Ascending aorta (tissue), 2 donors: ENCODE data around the gene UBQLNL. TPM values are rescaled to one million over a fixed set of nuclear protein-coding genes. Genes with fewer than 3 reads are reported as not detected.

ENCODE experiments used
- DNase-seq, 2 donors: peaks; one replicate each; pipeline ENCODE4 v3.0.0-alpha.2; 2019; ENCODE audit warnings: low spot score in 2 of 2
- H3K27ac ChIP-seq, 2 donors: fragments of 200-600 bp; sonication (generic); one replicate each; pipeline ENCODE4 v1.5.1; 2016 to 2017; ENCODE audit warnings: mild to moderate bottlenecking in 1 of 2
- H3K27me3 ChIP-seq: fragments of 200-600 bp; sonication (generic); one replicate; pipeline ENCODE4 v1.5.1; 2017
- H3K36me3 ChIP-seq, 2 donors: fragments of 200-600 bp; sonication (generic); one replicate each; pipeline ENCODE4 v1.5.1; 2016
- H3K4me1 ChIP-seq, 2 donors: fragments of 200-600 bp; sonication (generic); one replicate each; pipeline ENCODE4 v1.5.1; 2016 to 2017; ENCODE audit warnings: mild to moderate bottlenecking in 1 of 2
- H3K4me3 ChIP-seq, 2 donors: fragments of 200-600 bp; sonication (generic); one replicate each; pipeline ENCODE4 v1.5.1; 2016 to 2017; ENCODE audit warnings: mild to moderate bottlenecking in 1 of 2
- H3K9me3 ChIP-seq, 2 donors: fragments of 200-600 bp; sonication (generic); one replicate each; pipeline ENCODE4 v1.5.1; 2016
- CTCF ChIP-seq, 3 experiments: fragments of 200-600 bp in 2 of 3; fragments of 450-650 bp in 1 of 3; sonication (generic) in 2 of 3; IDR thresholded peaks; one replicate each; pipeline ENCODE4 v1.5.1; 2016 to 2019; ENCODE audit warnings: antibody characterized with exemption in 3 of 3, mild to moderate bottlenecking in 1 of 3, moderate library complexity in 1 of 3
- intact Hi-C: fragments of 100-400 bp; cut with DNase I; formaldehyde crosslinking; loops from one replicate; pipeline ENCODE4 v1.15.1; 2023
- total RNA-seq: library from RNA; depleted of rRNA; stranded (reverse); fragments of >200 nt; gene quantifications from one replicate; pipeline ENCODE4 v1.1.0, GENCODE V29; 2016

UBQLNL gene
- total RNA-seq, 1 donor from 2014 or later = not detected

- Histone ChIP-seq H3K9me3 (no peaks in the 10 kb centered on the region), H3K4me3 (no peak overlapping the region), H3K4me1 (no peaks in the 10 kb centered on the region), H3K36me3 (no peaks in the 10 kb centered on the region), H3K27ac (no peak overlapping the region), H3K27me3 (no peaks in the 10 kb centered on the region)
- no peak for DNase-seq
- intact Hi-C loops = no loop called here
- TF ChIP-seq CTCF (IDR thresholded peaks at IDR 0.05) = no peak
These were observed 34.1 kb upstream of the UBQLNL start for GRCh38 chr11:5550440-5551095.

GRCh38 chr11:5548440-5548839, 31.9 kb upstream of the UBQLNL start, which contains the start of gene OR52H1:
Gene OR52H1, minus strand, starts transcription at chr11:5548540. Its CDS starts 3,035 bp downstream, at chr11:5545505.
- intact Hi-C loops = no loop called here
- H3K4me1 ChIP-seq = no peaks in the 10 kb centered on the region
- no peaks in the 10 kb centered on the region for H3K36me3 ChIP-seq
- H3K9me3 ChIP-seq = no peaks in the 10 kb centered on the region
- H3K27me3 ChIP-seq = no peaks in the 10 kb centered on the region
- no peak within 1 kb of the TSS for H3K4me3 ChIP-seq
- H3K27ac ChIP-seq = no peak within 1 kb of the TSS
- TF ChIP-seq CTCF (IDR thresholded peaks at IDR 0.05) = no peak
- no peak for DNase-seq

GRCh38 chr11:5547982-5548381, 31.5 kb upstream of the UBQLNL start:
- intact Hi-C loops = no loop called here
- no peaks in the 10 kb centered on the region for H3K9me3 ChIP-seq
- H3K4me1 ChIP-seq = no peaks in the 10 kb centered on the region
- no peaks in the 10 kb centered on the region for H3K36me3 ChIP-seq
- H3K27ac ChIP-seq = no peak overlapping the region
- H3K27me3 ChIP-seq = no peaks in the 10 kb centered on the region
- H3K4me3 ChIP-seq = no peak overlapping the region
- TF ChIP-seq CTCF (IDR thresholded peaks at IDR 0.05) = no peak
- DNase-seq = no peak

- intact Hi-C loops = no loop called here
- no peak overlapping the region for H3K4me3 ChIP-seq
- DNase-seq = no peak
- no peaks in the 10 kb centered on the region for H3K36me3 ChIP-seq
- H3K27ac ChIP-seq = no peak overlapping the region
- no peak for TF ChIP-seq CTCF (IDR thresholded peaks at IDR 0.05)
- H3K9me3 ChIP-seq = no peaks in the 10 kb centered on the region
- no peaks in the 10 kb centered on the region for H3K4me1 ChIP-seq
- H3K27me3 ChIP-seq = no peaks in the 10 kb centered on the region
These were observed 30.0 kb upstream of the UBQLNL start for GRCh38 chr11:5546457-5546856.

GRCh38 chr11:5541427-5541826, 24.9 kb upstream of the UBQLNL start:
- no peaks in the 10 kb centered on the region for H3K4me1 ChIP-seq
- no peaks in the 10 kb centered on the region for H3K27me3 ChIP-seq
- H3K9me3 ChIP-seq = no peaks in the 10 kb centered on the region
- no peak for DNase-seq
- H3K27ac ChIP-seq = no peak overlapping the region
- TF ChIP-seq CTCF (IDR thresholded peaks at IDR 0.05) = no peak
- intact Hi-C loops = no loop called here
- H3K36me3 ChIP-seq = no peaks in the 10 kb centered on the region
- H3K4me3 ChIP-seq = no peak overlapping the region

- Histone ChIP-seq H3K9me3 (no peaks in the 10 kb centered on the region), H3K27me3 (no peaks in the 10 kb centered on the region), H3K4me3 (no peak overlapping the region), H3K27ac (no peak overlapping the region), H3K36me3 (no peaks in the 10 kb centered on the region), H3K4me1 (no peaks in the 10 kb centered on the region)
- TF ChIP-seq CTCF (IDR thresholded peaks at IDR 0.05) = no peak
- no peak for DNase-seq
- intact Hi-C loops = no loop called here
These were observed 20.0 kb upstream of the UBQLNL start for GRCh38 chr11:5536482-5536881.
